ENCODE data around the gene E2F2.

The E2F2 gene

GRCh38 chr1:23473037-23473800 is 57.8 kb downstream of the E2F2 start:
- no peaks in the 10 kb centered on the region for H3K4me1 ChIP-seq (ENCODE audit: insufficient read depth, low read length, poor library complexity, severe bottlenecking)

GRCh38 chr1:23472351-23473036 is 58.5 kb downstream of the E2F2 start:
- H4K20me1 ChIP-seq (ENCODE audit: insufficient read depth, low read length, poor library complexity, severe bottlenecking), result no peaks in the 10 kb centered on the region

More at GRCh38 chr1:23473037-23473800, 57.8 kb downstream of the E2F2 start:
- no peaks in the 10 kb centered on the region for H3K79me2 ChIP-seq (ENCODE audit: insufficient read depth, low read length)
- no peak overlapping the region for H3K4me2 ChIP-seq (ENCODE audit: low read depth, low read length, poor library complexity, severe bottlenecking)
- H3K36me3 ChIP-seq (ENCODE audit: insufficient read depth, low read length), result no peaks in the 10 kb centered on the region
- no peaks in the 10 kb centered on the region for H3K9me2 ChIP-seq (replicated peaks; ENCODE audit: low read depth, low read length)
- TF ChIP-seq EZH2phosphoT487 (IDR thresholded peaks at IDR 0.05; ENCODE audit: borderline replicate concordance), result no peak
- no peak for TF ChIP-seq CTCF (conservative IDR thresholded peaks at IDR 0.05; ENCODE audit: low read length)
- H3K9me3 ChIP-seq (ENCODE audit: insufficient read depth, low read depth, low read length), result no peaks in the 10 kb centered on the region
- H3K27me3 ChIP-seq (ENCODE audit: insufficient read depth, low read length, poor library complexity, severe bottlenecking), result no peaks in the 10 kb centered on the region
- no peaks in the 10 kb centered on the region for H3F3A ChIP-seq (ENCODE audit: low read depth)
- no peak overlapping the region for H2AFZ ChIP-seq (ENCODE audit: low read length)
- H3K9ac ChIP-seq (ENCODE audit: low read depth, low read length, poor library complexity, severe bottlenecking), result no peak overlapping the region
- no peaks in the 10 kb centered on the region for H4K20me1 ChIP-seq (ENCODE audit: insufficient read depth, low read length, poor library complexity, severe bottlenecking)
- H3K4me3 ChIP-seq (ENCODE audit: low read length, poor library complexity, severe bottlenecking), result no peak overlapping the region

GRCh38 chr1:23471473-23472075 is 59.5 kb downstream of the E2F2 start:
- Histone ChIP-seq H3K36me3 (ENCODE audit: insufficient read depth, low read length) (no peaks in the 10 kb centered on the region), H3F3A (ENCODE audit: low read depth) (no peaks in the 10 kb centered on the region), H2AFZ (ENCODE audit: low read length) (no peak overlapping the region), H3K9ac (ENCODE audit: low read depth, low read length, poor library complexity, severe bottlenecking) (no peak overlapping the region), H3K4me2 (ENCODE audit: low read depth, low read length, poor library complexity, severe bottlenecking) (no peak overlapping the region), H3K4me1 (ENCODE audit: insufficient read depth, low read length, poor library complexity, severe bottlenecking) (no peaks in the 10 kb centered on the region), H3K9me3 (ENCODE audit: insufficient read depth, low read depth, low read length) (no peaks in the 10 kb centered on the region), H3K79me2 (ENCODE audit: insufficient read depth, low read length) (no peaks in the 10 kb centered on the region), H3K4me3 (ENCODE audit: low read length, poor library complexity, severe bottlenecking) (no peak overlapping the region), H3K27me3 (ENCODE audit: insufficient read depth, low read length, poor library complexity, severe bottlenecking) (no peaks in the 10 kb centered on the region), H3K9me2 (replicated peaks; ENCODE audit: low read depth, low read length) (no peaks in the 10 kb centered on the region), H4K20me1 (ENCODE audit: insufficient read depth, low read length, poor library complexity, severe bottlenecking) (no peaks in the 10 kb centered on the region)
- TF ChIP-seq CTCF (conservative IDR thresholded peaks at IDR 0.05; ENCODE audit: low read length) (no peak), EZH2phosphoT487 (IDR thresholded peaks at IDR 0.05; ENCODE audit: borderline replicate concordance) (no peak)

More at GRCh38 chr1:23472351-23473036, 58.5 kb downstream of the E2F2 start:
- no peaks in the 10 kb centered on the region for H3F3A ChIP-seq (ENCODE audit: low read depth)
- H3K36me3 ChIP-seq (ENCODE audit: insufficient read depth, low read length), result no peaks in the 10 kb centered on the region
- TF ChIP-seq CTCF (conservative IDR thresholded peaks at IDR 0.05; ENCODE audit: low read length) (no peak), EZH2phosphoT487 (IDR thresholded peaks at IDR 0.05; ENCODE audit: borderline replicate concordance) (no peak)
- H3K4me2 ChIP-seq (ENCODE audit: low read depth, low read length, poor library complexity, severe bottlenecking), result no peak overlapping the region
- H3K27me3 ChIP-seq (ENCODE audit: insufficient read depth, low read length, poor library complexity, severe bottlenecking), result no peaks in the 10 kb centered on the region
- H3K9me2 ChIP-seq (replicated peaks; ENCODE audit: low read depth, low read length), result no peaks in the 10 kb centered on the region
- no peak overlapping the region for H2AFZ ChIP-seq (ENCODE audit: low read length)
- no peaks in the 10 kb centered on the region for H3K4me1 ChIP-seq (ENCODE audit: insufficient read depth, low read length, poor library complexity, severe bottlenecking)
- no peaks in the 10 kb centered on the region for H3K79me2 ChIP-seq (ENCODE audit: insufficient read depth, low read length)
- H3K9ac ChIP-seq (ENCODE audit: low read depth, low read length, poor library complexity, severe bottlenecking), result no peak overlapping the region
- no peak overlapping the region for H3K4me3 ChIP-seq (ENCODE audit: low read length, poor library complexity, severe bottlenecking)
- no peaks in the 10 kb centered on the region for H3K9me3 ChIP-seq (ENCODE audit: insufficient read depth, low read depth, low read length)
